Uterus (tissue), 4 donors: ENCODE measurements around the gene MXD3. TPM values are rescaled to one million over a fixed set of nuclear protein-coding genes. Genes with fewer than 3 reads are reported as not detected.

Experiments
- DNase-seq, 2 donors: peaks; one replicate each; pipeline ENCODE4 v3.0.0-alpha.2; 2019 to 2020
- H3K27ac ChIP-seq, 2 donors: fragments of 200-600 bp; sonication (generic); 1 replicate in 1 of 2; 2 replicates in 1 of 2; pipeline ENCODE4 v1.5.1; 2016 to 2018
- H3K27me3 ChIP-seq, 2 donors: fragments of 200-600 bp; sonication (generic); one replicate each; pipeline ENCODE4 v1.5.1; 2018 to 2019; ENCODE audit warnings: control low read depth in 1 of 2
- H3K36me3 ChIP-seq, 2 donors: fragments of 200-600 bp; sonication (generic); one replicate each; pipeline ENCODE4 v1.5.1; 2019; ENCODE audit warnings: control low read depth in 1 of 2
- H3K4me1 ChIP-seq, 2 donors: fragments of 200-600 bp; sonication (generic); one replicate each; pipeline ENCODE4 v1.5.1; 2018 to 2019; ENCODE audit warnings: control low read depth in 1 of 2
- H3K4me3 ChIP-seq, 2 donors: fragments of 200-600 bp; sonication (generic); 1 replicate in 1 of 2; 2 replicates in 1 of 2; pipeline ENCODE4 v1.5.1; 2018 to 2019; ENCODE audit warnings: mild to moderate bottlenecking in 1 of 2
- H3K9me3 ChIP-seq, 2 donors: fragments of 200-600 bp; sonication (generic); one replicate each; pipeline ENCODE4 v1.5.1; 2019; ENCODE audit warnings: control low read depth in 1 of 2
- POLR2A ChIP-seq, 2 donors: fragments of 450-650 bp; IDR thresholded peaks; one replicate each; pipeline ENCODE4 v1.6.1; 2016; ENCODE audit warnings: antibody characterized with exemption in 2 of 2, mild to moderate bottlenecking in 1 of 2, moderate library complexity in 1 of 2
- intact Hi-C: fragments of 100-400 bp; cut with DNase I; formaldehyde crosslinking; loops from one replicate; pipeline ENCODE4 v1.15.1; 2023; ENCODE audit warnings: low total_unique reads
- total RNA-seq, 4 donors: library from RNA; depleted of rRNA in 3 of 4; stranded (reverse); fragments of >200 nt in 3 of 4; gene quantifications; one replicate each; pipeline versions ENCODE4 v1.1.0 to v1.2.4, GENCODE V29; 2014 to 2023
- TF ChIP-seq, protein P1 (sequence below), 4 experiments: fragments of 200-600 bp in 2 of 4; fragments of 450-650 bp in 2 of 4; sonication (generic) in 2 of 4; IDR thresholded peaks; one replicate each; pipeline ENCODE4 v1.5.1; 2016 to 2019; ENCODE audit warnings: antibody characterized with exemption in 4 of 4, mild to moderate bottlenecking in 2 of 4, moderate library complexity in 1 of 4
- donor health status: DM: yes; HTN: yes; CAD: no.

MXD3 gene
- total RNA-seq, 4 donors from 2014 or later = 0.51 to 29.0 (median 6.8) TPM

- TF ChIP-seq, protein P1, sequence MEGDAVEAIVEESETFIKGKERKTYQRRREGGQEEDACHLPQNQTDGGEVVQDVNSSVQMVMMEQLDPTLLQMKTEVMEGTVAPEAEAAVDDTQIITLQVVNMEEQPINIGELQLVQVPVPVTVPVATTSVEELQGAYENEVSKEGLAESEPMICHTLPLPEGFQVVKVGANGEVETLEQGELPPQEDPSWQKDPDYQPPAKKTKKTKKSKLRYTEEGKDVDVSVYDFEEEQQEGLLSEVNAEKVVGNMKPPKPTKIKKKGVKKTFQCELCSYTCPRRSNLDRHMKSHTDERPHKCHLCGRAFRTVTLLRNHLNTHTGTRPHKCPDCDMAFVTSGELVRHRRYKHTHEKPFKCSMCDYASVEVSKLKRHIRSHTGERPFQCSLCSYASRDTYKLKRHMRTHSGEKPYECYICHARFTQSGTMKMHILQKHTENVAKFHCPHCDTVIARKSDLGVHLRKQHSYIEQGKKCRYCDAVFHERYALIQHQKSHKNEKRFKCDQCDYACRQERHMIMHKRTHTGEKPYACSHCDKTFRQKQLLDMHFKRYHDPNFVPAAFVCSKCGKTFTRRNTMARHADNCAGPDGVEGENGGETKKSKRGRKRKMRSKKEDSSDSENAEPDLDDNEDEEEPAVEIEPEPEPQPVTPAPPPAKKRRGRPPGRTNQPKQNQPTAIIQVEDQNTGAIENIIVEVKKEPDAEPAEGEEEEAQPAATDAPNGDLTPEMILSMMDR (IDR thresholded peaks at IDR 0.05) = no peak
- no peak for TF ChIP-seq POLR2A (IDR thresholded peaks at IDR 0.05)
- intact Hi-C loops = no loop called here
- H3K9me3 ChIP-seq = no peaks in the 10 kb centered on the region
- H3K4me3 ChIP-seq = no peak overlapping the region
- H3K36me3 ChIP-seq = no peaks in the 10 kb centered on the region
- no peak for DNase-seq
- H3K4me1 ChIP-seq = peaks cover 6 to 9% of the 10 kb centered on the region in 2 donors
- H3K27me3 ChIP-seq = no peaks in the 10 kb centered on the region
- no peak overlapping the region for H3K27ac ChIP-seq
These were observed 43.0 kb upstream of the MXD3 start for GRCh38 chr5:177354711-177355110.

GRCh38 chr5:177354256-177354655, 42.6 kb upstream of the MXD3 start:
- H3K4me3 ChIP-seq = no peak overlapping the region
- DNase-seq = no peak
- no peak overlapping the region for H3K27ac ChIP-seq
- no peak for TF ChIP-seq POLR2A (IDR thresholded peaks at IDR 0.05)
- TF ChIP-seq, protein P1 (IDR thresholded peaks at IDR 0.05) = no peak
- H3K4me1 ChIP-seq = peaks cover 6 to 9% of the 10 kb centered on the region in 2 donors
- intact Hi-C loops = no loop called here
- no peaks in the 10 kb centered on the region for H3K9me3 ChIP-seq
- H3K27me3 ChIP-seq = no peaks in the 10 kb centered on the region
- no peaks in the 10 kb centered on the region for H3K36me3 ChIP-seq

- DNase-seq = no peak
- intact Hi-C loops = no loop called here
- no peak overlapping the region for H3K4me3 ChIP-seq
- no peak overlapping the region for H3K27ac ChIP-seq
- TF ChIP-seq POLR2A (IDR thresholded peaks at IDR 0.05) = no peak
- TF ChIP-seq, protein P1 (IDR thresholded peaks at IDR 0.05) = no peak
- no peaks in the 10 kb centered on the region for H3K36me3 ChIP-seq
- no peaks in the 10 kb centered on the region for H3K27me3 ChIP-seq
- H3K4me1 ChIP-seq = peaks cover 6 to 9% of the 10 kb centered on the region in 2 donors
- H3K9me3 ChIP-seq = no peaks in the 10 kb centered on the region
These were observed 41.4 kb upstream of the MXD3 start for GRCh38 chr5:177353093-177353492.

GRCh38 chr5:177351392-177352329, 40.0 kb upstream of the MXD3 start, which contains the start of gene LMAN2:
Gene LMAN2, minus strand, starts transcription at chr5:177351668. Its CDS starts 21 bp downstream, at chr5:177351647.
- Histone ChIP-seq H3K9me3 (no peaks in the 10 kb centered on the region), H3K27ac (peak within 1 kb of the TSS; percentile 90 to 92), H3K4me1 (peaks cover 6 to 9% of the 10 kb centered on the region in 2 donors), H3K36me3 (no peaks in the 10 kb centered on the region), H3K27me3 (no peaks in the 10 kb centered on the region), H3K4me3 (peak within 1 kb of the TSS; percentile 66 to 81)
- intact Hi-C loops = no loop called here
- DNase-seq = peak; percentile 92 to 95
- peak in 1 of 2 donors; percentile 46 for TF ChIP-seq POLR2A (IDR thresholded peaks at IDR 0.05)
- TF ChIP-seq, protein P1 (IDR thresholded peaks at IDR 0.05) = no peak

DNA sequence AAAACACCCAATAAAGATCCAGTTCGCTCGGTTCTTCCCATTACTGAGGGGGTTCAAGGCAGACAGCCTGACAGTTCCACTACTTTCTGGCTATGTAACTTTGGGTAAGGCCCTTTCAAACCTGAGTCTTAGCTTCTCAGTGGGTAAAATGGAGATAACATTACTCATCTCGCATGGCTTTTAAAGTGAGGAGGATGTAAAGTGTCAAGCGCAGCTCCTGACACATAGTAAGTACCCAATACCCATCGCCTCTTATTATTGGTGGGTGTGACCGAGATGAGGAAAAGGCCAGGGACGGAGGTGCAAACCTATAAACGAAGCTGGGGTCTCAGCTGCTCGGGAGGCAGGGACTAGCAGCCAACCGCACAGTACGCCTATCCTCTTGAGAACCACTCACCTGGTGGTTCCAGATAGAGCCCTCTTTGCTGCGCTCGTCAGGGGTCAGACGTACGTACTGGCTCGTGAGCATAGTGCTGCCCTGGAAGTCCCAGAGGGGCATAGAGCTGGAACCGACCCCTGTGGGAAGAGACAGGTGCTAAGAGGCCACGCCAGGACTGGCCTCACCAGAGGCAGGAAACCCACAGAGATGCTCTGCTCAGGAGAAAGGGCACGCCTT, 39.2 kb upstream of the MXD3 start:
- peak overlapping the region; percentile 66 to 81 for H3K4me3 ChIP-seq
- H3K27me3 ChIP-seq = no peaks in the 10 kb centered on the region
- peak overlapping the region; percentile 90 to 92 for H3K27ac ChIP-seq
- no peak for DNase-seq
- peaks cover 6 to 9% of the 10 kb centered on the region in 2 donors for H3K4me1 ChIP-seq
- H3K36me3 ChIP-seq = no peaks in the 10 kb centered on the region
- intact Hi-C loops = no loop called here
- no peaks in the 10 kb centered on the region for H3K9me3 ChIP-seq
- TF ChIP-seq, protein P1 (IDR thresholded peaks at IDR 0.05) = no peak
- no peak for TF ChIP-seq POLR2A (IDR thresholded peaks at IDR 0.05)
